ENCODE measurements around the gene FZD1.
"Not testable (repeated sequence)": the region's sequence is repeated elsewhere in the genome, so short reads cannot be mapped to it uniquely, and the experiment has no call there.

FZD1 gene

DNA sequence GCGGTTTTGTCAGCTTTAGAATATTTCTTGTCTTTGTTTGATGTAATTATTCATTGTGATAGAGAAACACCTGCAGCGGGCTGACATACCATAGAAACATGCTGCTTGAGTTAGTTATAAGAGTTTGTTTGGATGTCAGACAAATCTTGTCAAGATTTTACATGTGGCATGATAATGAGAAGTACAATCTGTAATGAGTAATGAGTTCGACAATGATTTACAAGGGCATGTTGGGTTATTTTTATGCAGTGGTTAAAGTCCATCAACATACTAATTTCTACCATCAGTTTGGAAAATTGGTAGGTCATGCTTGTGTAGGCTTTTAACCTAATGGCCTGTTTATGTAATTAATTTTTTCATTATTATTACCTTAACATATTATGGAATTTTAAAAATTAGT is 31.3 kb downstream of the FZD1 start:
- in situ Hi-C loops (cut with MboI; ENCODE audit: low sequenced_read_pairs) = no loop called here

DNA sequence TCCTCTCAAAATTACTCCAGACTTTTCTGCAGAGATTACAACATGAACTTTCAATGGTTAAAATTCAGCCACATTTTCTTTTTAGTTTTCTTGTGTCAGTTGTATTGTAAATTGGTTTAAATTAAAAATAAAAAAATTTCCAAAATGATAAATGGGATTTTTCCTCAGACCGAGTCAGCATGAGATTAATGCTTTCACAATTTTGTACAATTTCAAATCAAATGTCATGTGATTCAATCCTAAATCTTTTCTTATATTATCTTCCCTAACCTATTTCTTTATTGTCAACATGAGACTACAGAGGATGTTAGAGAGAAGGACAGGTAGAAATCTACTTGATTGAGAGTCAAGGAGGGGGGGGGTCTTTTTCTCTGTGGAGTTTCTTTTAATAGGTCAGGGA is 33.7 kb downstream of the FZD1 start:
- in situ Hi-C loops (cut with MboI; ENCODE audit: low sequenced_read_pairs) = no loop called here

DNA sequence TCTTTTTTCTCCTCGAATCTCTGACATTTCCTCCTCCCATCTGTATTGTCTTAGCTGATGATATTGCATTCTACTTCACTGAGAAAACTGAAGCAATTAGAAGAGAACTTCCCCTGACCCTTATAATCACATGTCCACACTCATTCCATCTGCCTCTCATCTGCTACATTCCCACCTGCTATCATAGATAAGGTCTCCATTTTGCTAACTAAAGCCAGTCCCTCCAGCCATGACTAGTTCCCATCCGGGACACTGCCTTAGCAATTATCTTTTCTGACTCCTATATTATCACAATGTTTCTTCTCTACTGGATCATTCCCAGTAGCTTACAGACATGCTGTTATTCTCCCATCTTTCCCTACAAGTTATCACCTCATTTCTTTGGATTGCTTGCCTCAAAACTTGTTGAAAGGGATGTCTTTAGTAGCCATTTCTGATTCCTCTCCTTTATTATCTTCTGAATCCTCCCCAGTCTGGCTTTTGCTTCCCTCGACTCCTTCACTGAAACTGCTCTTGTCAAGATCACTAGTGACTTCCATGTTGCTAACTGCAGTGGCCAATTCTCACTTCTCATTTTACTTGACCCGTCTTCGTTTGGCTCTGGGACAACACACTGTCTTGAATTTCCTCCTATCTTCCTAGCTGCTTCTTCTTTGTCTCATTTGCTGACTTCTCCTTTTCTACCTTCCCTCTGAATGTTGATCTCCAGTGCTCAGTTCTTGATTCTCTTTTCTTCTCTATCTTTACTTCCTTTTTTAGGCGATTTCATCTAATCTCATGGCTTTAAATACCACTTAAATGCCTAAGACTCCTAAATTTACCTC is 35.9 kb downstream of the FZD1 start:
- in situ Hi-C loops (cut with MboI; ENCODE audit: low sequenced_read_pairs) = no loop called here

DNA sequence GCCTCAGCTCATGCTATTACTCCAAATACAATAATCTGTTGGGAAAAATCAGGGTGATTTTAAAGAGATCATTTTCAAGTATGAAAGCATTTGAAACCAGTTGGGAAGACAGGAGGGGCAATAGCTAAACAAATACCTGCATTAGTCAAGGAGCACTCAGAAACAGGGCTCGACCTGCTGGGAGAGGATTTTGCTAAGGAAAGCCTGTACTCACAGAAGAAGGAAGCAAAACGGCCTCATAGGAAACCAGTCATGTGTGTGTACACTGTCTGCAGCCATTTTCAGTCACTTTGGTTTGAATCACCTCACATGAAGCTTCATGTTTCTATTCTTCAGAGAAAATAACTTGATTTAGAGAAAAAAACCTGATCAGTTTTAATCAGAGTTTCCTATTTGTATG is 38.6 kb downstream of the FZD1 start:
- in situ Hi-C loops (cut with MboI; ENCODE audit: low sequenced_read_pairs) = no loop called here

DNA sequence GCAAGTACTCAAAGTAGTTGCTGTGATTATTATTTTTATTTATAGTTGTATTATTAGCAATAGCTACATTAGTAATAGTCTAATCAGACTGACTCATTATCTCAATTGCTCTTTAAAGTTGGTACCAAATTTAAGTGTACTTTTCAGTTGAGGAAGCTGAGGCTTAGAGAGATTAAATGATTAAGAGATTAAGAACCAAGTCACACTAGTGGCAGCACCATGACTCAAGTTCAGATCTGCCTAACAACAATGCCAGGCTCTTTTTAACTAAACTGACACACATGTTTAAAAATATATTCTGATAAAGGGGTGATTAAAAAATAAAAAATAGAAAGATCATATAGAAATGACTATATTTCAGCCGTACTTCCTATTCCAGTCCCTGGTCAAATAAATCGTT is 42.0 kb downstream of the FZD1 start:
- in situ Hi-C loops (cut with MboI; ENCODE audit: low sequenced_read_pairs) = no loop called here

DNA sequence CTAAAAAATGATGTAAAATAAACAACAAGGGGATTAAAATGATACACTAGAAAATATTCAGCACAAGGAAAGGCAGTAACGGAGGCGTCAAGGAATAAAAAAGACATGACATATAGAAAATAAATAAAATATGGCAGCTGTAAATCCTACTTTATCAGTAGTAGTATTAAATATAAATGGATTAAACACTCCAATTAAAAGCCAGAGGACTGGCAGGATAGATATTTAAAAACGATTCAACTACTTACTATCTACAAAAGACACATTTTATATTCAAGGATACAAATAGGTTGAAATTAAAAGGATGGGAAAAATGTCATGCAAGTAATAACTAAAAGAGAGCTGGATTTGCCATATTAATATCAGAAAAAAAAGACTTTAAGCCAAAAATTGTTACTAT is 43.2 kb downstream of the FZD1 start:
- in situ Hi-C loops (cut with MboI; ENCODE audit: low sequenced_read_pairs) = no loop called here

DNA sequence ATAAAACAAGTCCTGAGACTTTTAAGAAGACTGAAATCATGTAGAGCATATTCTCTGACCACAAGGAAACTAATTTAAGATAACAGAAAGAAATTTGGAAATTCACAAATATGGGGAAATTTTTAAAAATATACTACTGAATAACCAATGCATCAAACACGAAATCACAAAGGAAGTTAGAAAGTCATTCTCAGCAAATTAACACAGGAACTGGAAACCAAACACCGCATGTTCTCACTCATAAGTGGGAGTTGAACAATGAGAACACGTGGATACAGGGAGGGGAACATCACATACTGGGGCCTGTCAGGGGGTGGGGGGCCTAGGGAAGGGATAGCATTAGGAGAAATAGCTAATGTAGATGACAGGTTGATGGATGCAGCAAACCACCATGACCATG is 44.0 kb downstream of the FZD1 start:
- in situ Hi-C loops (cut with MboI; ENCODE audit: low sequenced_read_pairs) = not testable (repeated sequence)

DNA sequence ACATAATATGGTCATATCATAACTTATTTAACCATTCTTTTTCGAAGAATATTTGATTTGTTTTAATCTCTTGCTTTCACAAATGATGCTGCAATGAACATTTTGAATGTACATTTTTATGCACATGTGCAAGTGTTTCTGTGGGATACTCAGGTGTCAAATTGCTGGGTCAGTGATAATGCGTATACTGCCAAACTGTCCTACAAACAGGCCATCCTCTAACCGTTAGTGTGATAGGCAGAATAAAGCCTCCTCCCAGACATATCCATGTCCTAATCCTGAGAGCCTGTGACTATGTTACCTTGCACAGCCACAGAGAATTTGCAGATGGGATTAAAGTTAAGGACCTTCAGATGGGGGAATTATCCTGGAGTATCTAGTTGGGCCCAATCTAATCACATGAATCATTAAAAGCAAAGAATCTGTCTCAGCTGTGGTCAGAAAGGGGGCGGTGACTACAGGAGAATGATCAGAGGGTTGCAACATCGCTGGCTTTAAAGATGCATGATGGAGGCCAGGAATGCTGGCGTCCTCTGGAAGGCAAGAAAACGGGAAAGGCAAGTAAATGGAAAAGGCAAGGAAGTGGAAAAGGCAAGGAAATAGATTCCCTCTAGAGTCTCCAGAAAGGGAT is 46.7 kb downstream of the FZD1 start:
- in situ Hi-C loops (cut with MboI; ENCODE audit: low sequenced_read_pairs) = no loop called here

DNA sequence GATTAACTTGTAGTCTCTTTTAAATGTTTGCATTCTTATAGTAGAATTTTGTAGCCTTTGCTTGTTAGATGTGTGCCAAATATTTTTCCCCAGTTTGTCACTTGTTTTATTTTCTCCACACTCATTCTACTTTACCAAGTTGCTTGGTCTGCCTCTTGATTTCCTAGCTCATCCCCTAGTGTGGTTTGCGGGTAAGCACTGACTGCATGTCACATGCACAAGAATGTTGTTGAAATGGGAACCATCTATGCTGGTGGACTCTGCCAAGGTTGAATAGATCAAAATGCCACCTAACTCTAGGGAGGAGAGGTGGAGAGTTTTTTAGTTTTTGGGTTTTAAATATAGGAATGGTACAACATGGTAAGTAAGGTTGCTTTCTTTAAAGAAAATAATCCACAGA is 47.6 kb downstream of the FZD1 start:
- in situ Hi-C loops (cut with MboI; ENCODE audit: low sequenced_read_pairs) = no loop called here

DNA sequence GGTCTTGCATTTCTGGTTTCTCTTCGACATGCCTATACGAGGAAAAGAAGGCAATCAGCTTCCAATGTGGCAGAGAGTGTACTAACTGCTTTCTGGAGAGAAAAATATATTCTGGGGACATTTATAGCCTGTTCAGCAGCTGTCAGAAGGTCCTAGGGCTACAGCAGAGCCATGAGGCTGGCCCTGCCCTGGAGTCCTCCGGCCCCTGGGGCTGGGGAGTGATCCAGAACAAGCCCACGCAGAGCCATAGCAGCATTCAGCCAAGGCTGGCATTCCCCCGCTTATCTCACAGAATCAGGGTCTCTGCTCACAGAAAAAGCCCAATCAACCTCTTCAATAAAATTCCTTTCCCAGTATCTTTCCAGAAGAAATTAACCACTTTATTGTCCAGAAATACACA is 48.9 kb downstream of the FZD1 start:
- in situ Hi-C loops (cut with MboI; ENCODE audit: low sequenced_read_pairs) = no loop called here

DNA sequence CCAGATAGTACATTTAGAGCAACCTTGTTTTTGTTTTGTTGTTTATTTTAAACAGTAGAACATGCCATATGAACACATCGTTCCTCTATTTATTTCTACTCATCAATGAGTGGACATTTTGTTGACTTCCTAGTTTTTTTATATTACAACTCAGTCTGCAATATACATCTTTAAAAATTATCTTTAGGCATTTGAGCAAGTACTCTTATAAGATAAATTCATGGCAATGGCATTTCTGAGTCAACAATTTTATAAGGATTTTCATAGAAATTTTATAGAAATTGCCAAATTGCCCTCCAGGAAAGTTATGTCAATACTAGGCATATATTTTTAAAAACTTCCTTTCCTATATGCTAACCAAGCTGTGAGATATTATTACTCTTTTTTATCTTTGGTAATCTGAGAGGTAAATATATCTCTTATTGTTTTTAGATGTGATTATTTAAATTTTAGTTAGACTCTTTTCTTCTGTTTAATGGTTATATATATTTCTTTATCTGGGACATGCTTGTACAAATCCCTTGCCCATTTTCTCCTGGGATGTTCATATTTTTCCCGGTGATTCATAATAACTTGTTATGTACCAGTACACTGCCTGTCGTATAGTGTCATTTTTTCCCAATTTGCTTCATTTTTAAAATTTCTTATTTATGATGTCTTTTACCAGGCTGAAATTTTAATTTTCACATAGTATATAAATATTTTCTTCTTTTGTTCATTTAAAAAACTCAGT is 50.5 kb downstream of the FZD1 start:
- in situ Hi-C loops (cut with MboI; ENCODE audit: low sequenced_read_pairs) = no loop called here

DNA sequence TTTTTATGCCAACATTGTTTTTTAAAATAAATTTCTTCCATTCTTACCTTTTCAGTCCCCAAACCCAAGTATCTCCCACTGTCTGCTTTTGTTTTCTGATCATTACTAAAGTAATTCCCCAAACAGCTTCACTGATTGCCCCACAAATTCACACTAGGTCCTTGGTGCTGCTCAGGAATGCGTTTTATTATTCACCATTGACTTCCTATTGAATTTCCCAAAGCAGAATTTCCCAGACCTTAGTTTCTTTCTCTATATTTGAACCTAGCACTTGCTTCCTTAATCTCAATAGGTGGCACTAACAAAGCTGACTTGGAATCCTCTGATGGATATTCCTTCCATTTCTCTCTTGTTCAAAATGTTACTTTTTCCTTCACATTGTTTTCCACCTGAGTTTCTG is 52.2 kb downstream of the FZD1 start:
- in situ Hi-C loops (cut with MboI; ENCODE audit: low sequenced_read_pairs) = no loop called here

DNA sequence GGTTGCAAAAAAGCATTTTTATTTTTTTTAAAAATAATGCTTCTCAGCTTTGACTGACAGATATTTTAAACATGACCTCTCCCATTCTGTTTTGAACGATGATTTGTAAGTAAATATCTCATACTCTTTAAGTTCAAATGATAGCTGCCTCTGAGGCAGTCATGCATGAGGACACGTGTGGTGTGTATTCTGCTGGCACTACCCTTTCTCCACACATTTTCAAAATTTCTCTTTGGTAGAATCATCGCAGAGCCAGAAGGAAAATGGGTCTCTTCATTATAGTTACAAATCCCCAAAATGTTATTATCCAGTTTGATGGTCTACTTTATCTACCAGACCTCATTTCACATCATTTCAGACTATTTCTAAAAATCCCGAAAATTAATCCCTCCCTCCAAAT is 55.1 kb downstream of the FZD1 start:
- in situ Hi-C loops (cut with MboI; ENCODE audit: low sequenced_read_pairs) = no loop called here

DNA sequence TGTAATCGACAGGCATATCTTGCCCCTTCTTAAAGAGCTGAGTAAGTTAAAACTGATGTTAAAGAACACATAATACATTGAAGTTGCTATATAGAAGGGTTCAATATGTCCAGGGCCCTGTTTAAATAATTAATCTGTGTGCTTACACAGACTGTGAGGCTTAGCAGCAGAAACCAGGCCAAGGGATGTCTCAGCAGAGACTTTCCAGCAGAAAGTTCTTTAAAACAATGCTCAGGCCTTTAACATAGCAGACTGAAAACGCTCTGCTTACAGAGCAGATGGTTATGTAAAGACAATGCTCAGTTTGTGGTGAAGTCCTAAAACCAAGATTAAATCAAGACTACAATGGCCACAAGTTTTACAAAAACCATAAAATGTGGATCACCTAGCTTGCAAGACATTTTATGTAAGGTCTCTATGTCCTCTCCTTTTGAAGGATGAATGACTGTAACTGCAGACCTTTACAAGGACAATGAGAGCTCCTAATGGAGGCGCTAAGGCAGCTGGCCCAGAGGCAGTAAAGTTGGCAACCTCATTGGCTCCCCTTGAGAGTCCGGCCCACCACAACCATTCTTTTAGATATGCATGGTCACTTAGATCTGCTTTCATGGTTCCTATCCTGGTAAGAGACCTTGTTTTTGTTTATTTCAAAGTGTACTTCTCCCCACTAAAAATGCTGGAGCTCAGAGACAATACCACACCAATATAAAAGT is 56.3 kb downstream of the FZD1 start:
- in situ Hi-C loops (cut with MboI; ENCODE audit: low sequenced_read_pairs) = no loop called here
